ENCODE data around the gene RNF38.
"Not testable (repeated sequence)": the region's sequence is repeated elsewhere in the genome, so short reads cannot be mapped to it uniquely, and the experiment has no call there.

Gene RNF38

GRCh38 chr9:36415822-36416525, 15.9 kb upstream of the RNF38 start:
- H3K9me3 ChIP-seq, result no peaks in the 10 kb centered on the region
- peaks cover 9% of the 10 kb centered on the region for H3K36me3 ChIP-seq
- 0 out of 2 replicates have a peak, but pooled peaks have one; percentile 2 for TF ChIP-seq CTCF (IDR thresholded peaks at IDR 0.05; ENCODE audit: low read depth, low read length)
- H3K4me1 ChIP-seq, result peaks cover 13% of the 10 kb centered on the region
- no peak overlapping the region for H3K4me3 ChIP-seq (ENCODE audit: low read depth, low read length)
- peak; percentile 16 for DNase-seq
- no peaks in the 10 kb centered on the region for H3K27me3 ChIP-seq

GRCh38 chr9:36411410-36411809, 11.3 kb upstream of the RNF38 start:
- H3K27me3 ChIP-seq; H3K9me3 ChIP-seq; H3K4me3 ChIP-seq (ENCODE audit: low read depth, low read length); H3K36me3 ChIP-seq; H3K4me1 ChIP-seq; DNase-seq: not testable (repeated sequence)

GRCh38 chr9:36409076-36409475, 9.0 kb upstream of the RNF38 start:
- DNase-seq; H3K27me3 ChIP-seq; H3K36me3 ChIP-seq; H3K4me3 ChIP-seq (ENCODE audit: low read depth, low read length); H3K9me3 ChIP-seq; H3K4me1 ChIP-seq: not testable (repeated sequence)

- TF ChIP-seq CTCF (IDR thresholded peaks at IDR 0.05; ENCODE audit: low read depth, low read length), result peak; percentile 90
Measured at GRCh38 chr9:36407122-36407723, 7.2 kb upstream of the RNF38 start.

GRCh38 chr9:36402536-36402935, 2.5 kb upstream of the RNF38 start:
- DNase-seq, result no peak
- no peak for TF ChIP-seq CTCF (IDR thresholded peaks at IDR 0.05; ENCODE audit: low read depth, low read length)
- Histone ChIP-seq H3K36me3 (no peaks in the 10 kb centered on the region), H3K27me3 (no peaks in the 10 kb centered on the region), H3K4me1 (peaks cover 7% of the 10 kb centered on the region), H3K9me3 (no peaks in the 10 kb centered on the region), H3K4me3 (ENCODE audit: low read depth, low read length) (no peak overlapping the region)

More at GRCh38 chr9:36407122-36407723, 7.2 kb upstream of the RNF38 start:
- H3K27me3 ChIP-seq, result no peaks in the 10 kb centered on the region
- H3K36me3 ChIP-seq, result no peaks in the 10 kb centered on the region
- peak; percentile 55 for DNase-seq
- no peaks in the 10 kb centered on the region for H3K9me3 ChIP-seq
- peaks cover 3% of the 10 kb centered on the region; the same call in 1 of the 2 replicates for H3K4me1 ChIP-seq
- H3K4me3 ChIP-seq (ENCODE audit: low read depth, low read length), result no peak overlapping the region

DNA sequence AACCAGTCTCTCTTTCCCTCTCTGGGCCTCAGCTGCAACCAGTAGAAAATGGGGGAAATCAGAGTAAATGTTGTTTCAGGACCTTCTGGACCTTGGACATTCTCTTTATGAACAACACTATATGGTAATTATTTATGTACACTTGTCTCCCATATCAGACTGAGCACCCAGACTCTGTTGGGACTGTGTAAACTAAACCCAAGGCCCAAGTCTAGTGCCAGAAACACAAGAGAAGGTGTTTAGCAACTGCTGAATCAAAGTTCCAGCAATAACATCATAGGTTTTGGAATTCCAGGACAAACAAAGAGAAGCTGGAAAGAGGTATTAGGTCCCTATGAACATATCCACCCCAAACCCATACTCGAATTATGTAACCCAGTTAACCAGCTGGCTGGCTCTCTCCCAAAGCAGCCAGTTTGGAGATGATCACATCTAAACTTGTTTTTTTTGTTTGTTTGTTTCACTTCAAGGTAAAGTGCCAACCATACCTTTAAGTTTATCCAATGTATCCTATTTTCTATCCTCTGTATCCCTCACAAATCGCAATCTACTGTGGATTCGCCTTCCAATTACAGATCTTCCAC, 1.9 kb upstream of the RNF38 start:
- Histone ChIP-seq H3K4me1 (peaks cover 4% of the 10 kb centered on the region), H3K9me3 (no peaks in the 10 kb centered on the region), H3K36me3 (no peaks in the 10 kb centered on the region), H3K4me3 (ENCODE audit: low read depth, low read length) (no peak overlapping the region), H3K27me3 (no peaks in the 10 kb centered on the region)
- TF ChIP-seq CTCF (IDR thresholded peaks at IDR 0.05; ENCODE audit: low read depth, low read length), result no peak
- no peak for DNase-seq

GRCh38 chr9:36401164-36401740, 1.2 kb upstream of the RNF38 start:
- DNase-seq, result no peak
- Histone ChIP-seq H3K27me3 (no peaks in the 10 kb centered on the region), H3K9me3 (no peaks in the 10 kb centered on the region), H3K36me3 (no peaks in the 10 kb centered on the region), H3K4me3 (ENCODE audit: low read depth, low read length) (peak overlapping the region; percentile 71), H3K4me1 (peaks cover 4% of the 10 kb centered on the region)
- TF ChIP-seq CTCF (IDR thresholded peaks at IDR 0.05; ENCODE audit: low read depth, low read length), result no peak

Measured in BE2C (cell line).